ENCODE measurements around the gene CLECL1. TPM values are rescaled to one million over a fixed set of nuclear protein-coding genes. Genes with fewer than 3 reads are reported as not detected.
"Not testable (repeated sequence)": the region's sequence is repeated elsewhere in the genome, so short reads cannot be mapped to it uniquely, and the experiment has no call there.

The CLECL1 gene
- total RNA-seq, 1 donor from 2014 or later: not detected

- DNase-seq: no peak
- TF ChIP-seq CTCF (IDR thresholded peaks at IDR 0.05; ENCODE audit: partially characterized antibody, unreplicated experiment): no peak
- Mint-ChIP-seq H3K4me1 (ENCODE audit: low read depth, unreplicated experiment) (no peaks in the 10 kb centered on the region), H3K4me3 (ENCODE audit: unreplicated experiment) (no peak overlapping the region), H3K36me3 (ENCODE audit: unreplicated experiment) (peaks cover 5% of the 10 kb centered on the region), H3K9me3 (ENCODE audit: unreplicated experiment) (no peaks in the 10 kb centered on the region), H3K27me3 (ENCODE audit: unreplicated experiment) (no peaks in the 10 kb centered on the region), H3K27ac (ENCODE audit: unreplicated experiment) (no peak overlapping the region)
Observed at GRCh38 chr12:9700606-9700956, 32.3 kb downstream of the CLECL1 start.

- Mint-ChIP-seq H3K27ac (ENCODE audit: unreplicated experiment) (no peak overlapping the region), H3K4me1 (ENCODE audit: low read depth, unreplicated experiment) (no peaks in the 10 kb centered on the region), H3K27me3 (ENCODE audit: unreplicated experiment) (no peaks in the 10 kb centered on the region), H3K9me3 (ENCODE audit: unreplicated experiment) (no peaks in the 10 kb centered on the region), H3K4me3 (ENCODE audit: unreplicated experiment) (no peak overlapping the region), H3K36me3 (ENCODE audit: unreplicated experiment) (peaks cover 5% of the 10 kb centered on the region)
- no peak for DNase-seq
- no peak for TF ChIP-seq CTCF (IDR thresholded peaks at IDR 0.05; ENCODE audit: partially characterized antibody, unreplicated experiment)
Observed at GRCh38 chr12:9699898-9700605, 32.8 kb downstream of the CLECL1 start.

GRCh38 chr12:9699269-9699897 is 33.5 kb downstream of the CLECL1 start:
- TF ChIP-seq CTCF (IDR thresholded peaks at IDR 0.05; ENCODE audit: partially characterized antibody, unreplicated experiment): no peak
- Mint-ChIP-seq H3K9me3 (ENCODE audit: unreplicated experiment) (no peaks in the 10 kb centered on the region), H3K4me3 (ENCODE audit: unreplicated experiment) (no peak overlapping the region), H3K27ac (ENCODE audit: unreplicated experiment) (no peak overlapping the region), H3K36me3 (ENCODE audit: unreplicated experiment) (peaks cover 5% of the 10 kb centered on the region), H3K27me3 (ENCODE audit: unreplicated experiment) (no peaks in the 10 kb centered on the region), H3K4me1 (ENCODE audit: low read depth, unreplicated experiment) (no peaks in the 10 kb centered on the region)
- no peak for DNase-seq

- no peak for DNase-seq
- H3K27ac Mint-ChIP-seq (ENCODE audit: unreplicated experiment): no peak overlapping the region
- H3K36me3 Mint-ChIP-seq (ENCODE audit: unreplicated experiment): peaks cover 5% of the 10 kb centered on the region
- no peaks in the 10 kb centered on the region for H3K27me3 Mint-ChIP-seq (ENCODE audit: unreplicated experiment)
- H3K9me3 Mint-ChIP-seq (ENCODE audit: unreplicated experiment): no peaks in the 10 kb centered on the region
- H3K4me3 Mint-ChIP-seq (ENCODE audit: unreplicated experiment): no peak overlapping the region
- no peaks in the 10 kb centered on the region for H3K4me1 Mint-ChIP-seq (ENCODE audit: low read depth, unreplicated experiment)
- TF ChIP-seq CTCF (IDR thresholded peaks at IDR 0.05; ENCODE audit: partially characterized antibody, unreplicated experiment): no peak
Observed at GRCh38 chr12:9698681-9699080, 34.2 kb downstream of the CLECL1 start.

GRCh38 chr12:9697619-9698018 is 35.3 kb downstream of the CLECL1 start:
- no peaks in the 10 kb centered on the region for H3K27me3 Mint-ChIP-seq (ENCODE audit: unreplicated experiment)
- no peak overlapping the region for H3K27ac Mint-ChIP-seq (ENCODE audit: unreplicated experiment)
- no peaks in the 10 kb centered on the region for H3K9me3 Mint-ChIP-seq (ENCODE audit: unreplicated experiment)
- no peak for TF ChIP-seq CTCF (IDR thresholded peaks at IDR 0.05; ENCODE audit: partially characterized antibody, unreplicated experiment)
- DNase-seq: no peak
- no peak overlapping the region for H3K4me3 Mint-ChIP-seq (ENCODE audit: unreplicated experiment)
- no peaks in the 10 kb centered on the region for H3K4me1 Mint-ChIP-seq (ENCODE audit: low read depth, unreplicated experiment)
- H3K36me3 Mint-ChIP-seq (ENCODE audit: unreplicated experiment): peaks cover 5% of the 10 kb centered on the region

- DNase-seq; H3K9me3 Mint-ChIP-seq (ENCODE audit: unreplicated experiment); H3K27me3 Mint-ChIP-seq (ENCODE audit: unreplicated experiment); H3K4me1 Mint-ChIP-seq (ENCODE audit: low read depth, unreplicated experiment); H3K36me3 Mint-ChIP-seq (ENCODE audit: unreplicated experiment); H3K4me3 Mint-ChIP-seq (ENCODE audit: unreplicated experiment); H3K27ac Mint-ChIP-seq (ENCODE audit: unreplicated experiment): not testable (repeated sequence)
Observed at GRCh38 chr12:9695661-9696060, 37.2 kb downstream of the CLECL1 start.

GRCh38 chr12:9695150-9695549 is 37.7 kb downstream of the CLECL1 start:
- not testable (repeated sequence) for H3K9me3 Mint-ChIP-seq (ENCODE audit: unreplicated experiment); H3K4me1 Mint-ChIP-seq (ENCODE audit: low read depth, unreplicated experiment); H3K27me3 Mint-ChIP-seq (ENCODE audit: unreplicated experiment); H3K4me3 Mint-ChIP-seq (ENCODE audit: unreplicated experiment); H3K36me3 Mint-ChIP-seq (ENCODE audit: unreplicated experiment); DNase-seq; H3K27ac Mint-ChIP-seq (ENCODE audit: unreplicated experiment)

Measured in glutamatergic neuron (in vitro differentiated cells).